ENCODE measurements around the gene ERCC8.

The ERCC8 gene

DNA sequence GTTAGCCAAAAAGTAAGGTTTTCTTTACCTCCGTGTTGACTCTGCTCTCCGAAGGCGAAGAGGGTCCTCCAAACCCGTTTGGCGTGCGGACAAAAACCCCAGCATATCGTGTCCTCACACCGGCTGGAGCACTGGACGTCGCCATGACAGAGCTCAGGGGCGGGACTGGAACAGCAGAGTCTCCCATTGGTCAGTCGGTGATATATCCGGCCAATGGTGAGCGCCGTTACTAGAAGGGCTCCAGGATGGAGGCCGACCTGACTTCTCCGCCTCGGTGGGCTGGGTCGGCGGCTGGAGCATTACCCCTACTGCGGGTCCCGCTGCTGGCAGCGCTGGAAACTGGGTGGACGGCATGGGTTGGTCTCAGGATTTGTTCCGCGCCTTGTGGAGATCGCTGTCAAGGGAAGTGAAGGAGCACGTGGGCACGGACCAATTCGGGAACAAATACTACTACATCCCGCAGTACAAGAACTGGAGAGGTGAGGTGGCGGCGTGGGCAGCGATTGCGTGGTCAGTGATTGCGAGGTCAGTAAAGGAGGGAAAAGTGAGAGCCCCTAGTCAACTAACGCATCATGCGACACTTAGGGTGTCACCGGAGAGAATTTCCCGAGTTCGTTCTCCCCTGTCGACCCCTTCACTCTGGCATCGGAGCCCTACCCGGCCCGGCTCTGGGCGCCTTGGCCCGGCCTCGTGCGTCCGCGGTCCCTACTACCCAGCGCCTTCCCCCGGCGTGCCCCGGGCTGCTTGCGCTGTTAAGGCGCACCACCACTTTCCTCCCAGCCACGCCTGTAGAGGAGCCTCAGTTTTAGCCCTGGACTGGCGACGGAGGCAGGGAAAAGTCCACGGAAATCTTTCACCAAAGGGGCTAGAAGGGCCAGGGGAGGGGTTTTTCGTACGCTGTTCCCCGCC, at the start of gene ERCC8, which contains the start of gene NDUFAF2 (continued):
- TF ChIP-seq, protein P1, sequence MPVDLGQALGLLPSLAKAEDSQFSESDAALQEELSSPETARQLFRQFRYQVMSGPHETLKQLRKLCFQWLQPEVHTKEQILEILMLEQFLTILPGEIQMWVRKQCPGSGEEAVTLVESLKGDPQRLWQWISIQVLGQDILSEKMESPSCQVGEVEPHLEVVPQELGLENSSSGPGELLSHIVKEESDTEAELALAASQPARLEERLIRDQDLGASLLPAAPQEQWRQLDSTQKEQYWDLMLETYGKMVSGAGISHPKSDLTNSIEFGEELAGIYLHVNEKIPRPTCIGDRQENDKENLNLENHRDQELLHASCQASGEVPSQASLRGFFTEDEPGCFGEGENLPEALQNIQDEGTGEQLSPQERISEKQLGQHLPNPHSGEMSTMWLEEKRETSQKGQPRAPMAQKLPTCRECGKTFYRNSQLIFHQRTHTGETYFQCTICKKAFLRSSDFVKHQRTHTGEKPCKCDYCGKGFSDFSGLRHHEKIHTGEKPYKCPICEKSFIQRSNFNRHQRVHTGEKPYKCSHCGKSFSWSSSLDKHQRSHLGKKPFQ (tag by site-specific recombination; IDR thresholded peaks at IDR 0.05): no peak
- TF ChIP-seq ZFP3 (tag by site-specific recombination; IDR thresholded peaks at IDR 0.05; ENCODE audit: low read depth): no peak
- no peak for TF ChIP-seq ZNF624 (tag by site-specific recombination; IDR thresholded peaks at IDR 0.05)
- TF ChIP-seq, protein P2, sequence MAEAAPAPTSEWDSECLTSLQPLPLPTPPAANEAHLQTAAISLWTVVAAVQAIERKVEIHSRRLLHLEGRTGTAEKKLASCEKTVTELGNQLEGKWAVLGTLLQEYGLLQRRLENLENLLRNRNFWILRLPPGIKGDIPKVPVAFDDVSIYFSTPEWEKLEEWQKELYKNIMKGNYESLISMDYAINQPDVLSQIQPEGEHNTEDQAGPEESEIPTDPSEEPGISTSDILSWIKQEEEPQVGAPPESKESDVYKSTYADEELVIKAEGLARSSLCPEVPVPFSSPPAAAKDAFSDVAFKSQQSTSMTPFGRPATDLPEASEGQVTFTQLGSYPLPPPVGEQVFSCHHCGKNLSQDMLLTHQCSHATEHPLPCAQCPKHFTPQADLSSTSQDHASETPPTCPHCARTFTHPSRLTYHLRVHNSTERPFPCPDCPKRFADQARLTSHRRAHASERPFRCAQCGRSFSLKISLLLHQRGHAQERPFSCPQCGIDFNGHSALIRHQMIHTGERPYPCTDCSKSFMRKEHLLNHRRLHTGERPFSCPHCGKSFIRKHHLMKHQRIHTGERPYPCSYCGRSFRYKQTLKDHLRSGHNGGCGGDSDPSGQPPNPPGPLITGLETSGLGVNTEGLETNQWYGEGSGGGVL (tag by site-specific recombination; IDR thresholded peaks at IDR 0.05): no peak
- TF ChIP-seq, protein P3, sequence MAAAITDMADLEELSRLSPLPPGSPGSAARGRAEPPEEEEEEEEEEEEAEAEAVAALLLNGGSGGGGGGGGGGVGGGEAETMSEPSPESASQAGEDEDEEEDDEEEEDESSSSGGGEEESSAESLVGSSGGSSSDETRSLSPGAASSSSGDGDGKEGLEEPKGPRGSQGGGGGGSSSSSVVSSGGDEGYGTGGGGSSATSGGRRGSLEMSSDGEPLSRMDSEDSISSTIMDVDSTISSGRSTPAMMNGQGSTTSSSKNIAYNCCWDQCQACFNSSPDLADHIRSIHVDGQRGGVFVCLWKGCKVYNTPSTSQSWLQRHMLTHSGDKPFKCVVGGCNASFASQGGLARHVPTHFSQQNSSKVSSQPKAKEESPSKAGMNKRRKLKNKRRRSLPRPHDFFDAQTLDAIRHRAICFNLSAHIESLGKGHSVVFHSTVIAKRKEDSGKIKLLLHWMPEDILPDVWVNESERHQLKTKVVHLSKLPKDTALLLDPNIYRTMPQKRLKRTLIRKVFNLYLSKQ (tag by site-specific recombination; IDR thresholded peaks at IDR 0.05; ENCODE audit: borderline replicate concordance): no peak
- TF ChIP-seq, protein P4, sequence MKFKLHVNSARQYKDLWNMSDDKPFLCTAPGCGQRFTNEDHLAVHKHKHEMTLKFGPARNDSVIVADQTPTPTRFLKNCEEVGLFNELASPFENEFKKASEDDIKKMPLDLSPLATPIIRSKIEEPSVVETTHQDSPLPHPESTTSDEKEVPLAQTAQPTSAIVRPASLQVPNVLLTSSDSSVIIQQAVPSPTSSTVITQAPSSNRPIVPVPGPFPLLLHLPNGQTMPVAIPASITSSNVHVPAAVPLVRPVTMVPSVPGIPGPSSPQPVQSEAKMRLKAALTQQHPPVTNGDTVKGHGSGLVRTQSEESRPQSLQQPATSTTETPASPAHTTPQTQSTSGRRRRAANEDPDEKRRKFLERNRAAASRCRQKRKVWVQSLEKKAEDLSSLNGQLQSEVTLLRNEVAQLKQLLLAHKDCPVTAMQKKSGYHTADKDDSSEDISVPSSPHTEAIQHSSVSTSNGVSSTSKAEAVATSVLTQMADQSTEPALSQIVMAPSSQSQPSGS (tag by site-specific recombination; IDR thresholded peaks at IDR 0.05; ENCODE audit: low read depth): no peak
- TF ChIP-seq, protein P5, sequence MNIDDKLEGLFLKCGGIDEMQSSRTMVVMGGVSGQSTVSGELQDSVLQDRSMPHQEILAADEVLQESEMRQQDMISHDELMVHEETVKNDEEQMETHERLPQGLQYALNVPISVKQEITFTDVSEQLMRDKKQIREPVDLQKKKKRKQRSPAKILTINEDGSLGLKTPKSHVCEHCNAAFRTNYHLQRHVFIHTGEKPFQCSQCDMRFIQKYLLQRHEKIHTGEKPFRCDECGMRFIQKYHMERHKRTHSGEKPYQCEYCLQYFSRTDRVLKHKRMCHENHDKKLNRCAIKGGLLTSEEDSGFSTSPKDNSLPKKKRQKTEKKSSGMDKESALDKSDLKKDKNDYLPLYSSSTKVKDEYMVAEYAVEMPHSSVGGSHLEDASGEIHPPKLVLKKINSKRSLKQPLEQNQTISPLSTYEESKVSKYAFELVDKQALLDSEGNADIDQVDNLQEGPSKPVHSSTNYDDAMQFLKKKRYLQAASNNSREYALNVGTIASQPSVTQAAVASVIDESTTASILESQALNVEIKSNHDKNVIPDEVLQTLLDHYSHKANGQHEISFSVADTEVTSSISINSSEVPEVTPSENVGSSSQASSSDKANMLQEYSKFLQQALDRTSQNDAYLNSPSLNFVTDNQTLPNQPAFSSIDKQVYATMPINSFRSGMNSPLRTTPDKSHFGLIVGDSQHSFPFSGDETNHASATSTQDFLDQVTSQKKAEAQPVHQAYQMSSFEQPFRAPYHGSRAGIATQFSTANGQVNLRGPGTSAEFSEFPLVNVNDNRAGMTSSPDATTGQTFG (tag by site-specific recombination; IDR thresholded peaks at IDR 0.05; ENCODE audit: borderline replicate concordance): no peak
- no peak for TF ChIP-seq SETDB1 (IDR thresholded peaks at IDR 0.05; ENCODE audit: insufficient read length, low read length)
- no peak for TF ChIP-seq TCF7L2 (IDR thresholded peaks at IDR 0.05; ENCODE audit: borderline replicate concordance, low read depth, low read length)
- TF ChIP-seq ZNF747 (tag by site-specific recombination; IDR thresholded peaks at IDR 0.05): no peak
- TF ChIP-seq, protein P6, sequence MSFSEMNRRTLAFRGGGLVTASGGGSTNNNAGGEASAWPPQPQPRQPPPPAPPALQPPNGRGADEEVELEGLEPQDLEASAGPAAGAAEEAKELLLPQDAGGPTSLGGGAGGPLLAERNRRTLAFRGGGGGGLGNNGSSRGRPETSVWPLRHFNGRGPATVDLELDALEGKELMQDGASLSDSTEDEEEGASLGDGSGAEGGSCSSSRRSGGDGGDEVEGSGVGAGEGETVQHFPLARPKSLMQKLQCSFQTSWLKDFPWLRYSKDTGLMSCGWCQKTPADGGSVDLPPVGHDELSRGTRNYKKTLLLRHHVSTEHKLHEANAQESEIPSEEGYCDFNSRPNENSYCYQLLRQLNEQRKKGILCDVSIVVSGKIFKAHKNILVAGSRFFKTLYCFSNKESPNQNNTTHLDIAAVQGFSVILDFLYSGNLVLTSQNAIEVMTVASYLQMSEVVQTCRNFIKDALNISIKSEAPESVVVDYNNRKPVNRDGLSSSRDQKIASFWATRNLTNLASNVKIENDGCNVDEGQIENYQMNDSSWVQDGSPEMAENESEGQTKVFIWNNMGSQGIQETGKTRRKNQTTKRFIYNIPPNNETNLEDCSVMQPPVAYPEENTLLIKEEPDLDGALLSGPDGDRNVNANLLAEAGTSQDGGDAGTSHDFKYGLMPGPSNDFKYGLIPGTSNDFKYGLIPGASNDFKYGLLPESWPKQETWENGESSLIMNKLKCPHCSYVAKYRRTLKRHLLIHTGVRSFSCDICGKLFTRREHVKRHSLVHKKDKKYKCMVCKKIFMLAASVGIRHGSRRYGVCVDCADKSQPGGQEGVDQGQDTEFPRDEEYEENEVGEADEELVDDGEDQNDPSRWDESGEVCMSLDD (tag by site-specific recombination; IDR thresholded peaks at IDR 0.05): no peak
- no peak for TF ChIP-seq ZNF239 (tag by site-specific recombination; IDR thresholded peaks at IDR 0.05)
- TF ChIP-seq YY1 (tag by site-specific recombination; IDR thresholded peaks at IDR 0.05): peak; percentile 88
- peak; percentile 88 for TF ChIP-seq ZFHX2 (tag by site-specific recombination; conservative IDR thresholded peaks at IDR 0.05)
- TF ChIP-seq ZNF2 (tag by site-specific recombination; IDR thresholded peaks at IDR 0.05): peak; percentile 86; the same call in 1 of the 2 replicates
- TF ChIP-seq SP7 (tag by site-specific recombination; IDR thresholded peaks at IDR 0.05): peak; percentile 63; the same call in 1 of the 2 replicates
- TF ChIP-seq ZNF426 (tag by site-specific recombination; IDR thresholded peaks at IDR 0.05): no peak
- no peak for TF ChIP-seq ZNF555 (tag by site-specific recombination; conservative IDR thresholded peaks at IDR 0.05)
- TF ChIP-seq ZNF10 (tag by site-specific recombination; IDR thresholded peaks at IDR 0.05): no peak
- TF ChIP-seq ZNF76 (tag by site-specific recombination; IDR thresholded peaks at IDR 0.05; ENCODE audit: borderline replicate concordance, low read depth): peak; percentile 88
- TF ChIP-seq, protein P7, sequence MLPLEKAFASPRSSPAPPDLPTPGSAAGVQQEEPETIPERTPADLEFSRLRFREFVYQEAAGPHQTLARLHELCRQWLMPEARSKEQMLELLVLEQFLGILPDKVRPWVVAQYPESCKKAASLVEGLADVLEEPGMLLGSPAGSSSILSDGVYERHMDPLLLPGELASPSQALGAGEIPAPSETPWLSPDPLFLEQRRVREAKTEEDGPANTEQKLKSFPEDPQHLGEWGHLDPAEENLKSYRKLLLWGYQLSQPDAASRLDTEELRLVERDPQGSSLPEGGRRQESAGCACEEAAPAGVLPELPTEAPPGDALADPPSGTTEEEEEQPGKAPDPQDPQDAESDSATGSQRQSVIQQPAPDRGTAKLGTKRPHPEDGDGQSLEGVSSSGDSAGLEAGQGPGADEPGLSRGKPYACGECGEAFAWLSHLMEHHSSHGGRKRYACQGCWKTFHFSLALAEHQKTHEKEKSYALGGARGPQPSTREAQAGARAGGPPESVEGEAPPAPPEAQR (tag by site-specific recombination; IDR thresholded peaks at IDR 0.05): no peak
